HepG2 (cell line): ENCODE results near the gene B9D2. TPM values are rescaled to one million over a fixed set of nuclear protein-coding genes. Genes with fewer than 3 reads are reported as not detected.
A peak's percentile ranks its signal among the peaks of the same experiment; 100 is the strongest.

Experiments used
- CREB1 ChIP-seq, 2 experiments: fragments of 450-650 bp in 1 of 2; IDR thresholded peaks; 2 replicates each; pipeline ENCODE4 v1.6.1; 2016 to 2017; ENCODE audit warnings: control low read depth in 1 of 2, mild to moderate bottlenecking in 1 of 2, missing compliant biosample characterization in 1 of 2, missing genetic modification characterization in 1 of 2
- DMTF1 ChIP-seq: sonication (generic); formaldehyde crosslinking; IDR thresholded peaks from 2 replicates; pipeline ENCODE4 v1.4.0; 2020; ENCODE audit warnings: mild to moderate bottlenecking, missing genetic modification reagents
- E2F1 ChIP-seq: sonication (generic); formaldehyde crosslinking; IDR thresholded peaks from 2 replicates; pipeline ENCODE4 v1.5.0; 2020; ENCODE audit warnings: missing genetic modification reagents
- EZH2 ChIP-seq: conservative IDR thresholded peaks from 2 replicates; pipeline ENCODE4 v1.6.1; 2012; ENCODE audit warnings: mild to moderate bottlenecking, low read depth, low read length, moderate library complexity
- HOMEZ ChIP-seq: IDR thresholded peaks from 2 replicates; pipeline ENCODE4 v1.6.1; 2016; ENCODE audit warnings: low read depth
- NFKBIZ ChIP-seq: IDR thresholded peaks from 2 replicates; pipeline ENCODE4 v1.6.1; 2018; ENCODE audit warnings: missing genetic modification reagents, missing compliant biosample characterization
- SMARCE1 ChIP-seq: fragments of 450-650 bp; IDR thresholded peaks from 2 replicates; pipeline ENCODE4 v1.6.1; 2017; ENCODE audit warnings: borderline replicate concordance
- SMC3 ChIP-seq: IDR thresholded peaks from 2 replicates; pipeline ENCODE4 v1.6.1; 2011; ENCODE audit warnings: low read length, improper control_type of control experiment
- ZBTB43 ChIP-seq: sonication (generic); formaldehyde crosslinking; conservative IDR thresholded peaks from 2 replicates; pipeline ENCODE4 v1.4.0; 2020; ENCODE audit warnings: missing genetic modification reagents
- ZNF281 ChIP-seq: sonication (generic); formaldehyde crosslinking; IDR thresholded peaks from 2 replicates; pipeline ENCODE4 v1.4.0; 2020; ENCODE audit warnings: missing genetic modification reagents, borderline replicate concordance
- ZNF503 ChIP-seq: sonication (generic); formaldehyde crosslinking; IDR thresholded peaks from 2 replicates; pipeline ENCODE4 v1.4.0; 2020; ENCODE audit warnings: missing genetic modification reagents
- ZNF597 ChIP-seq: sonication (generic); formaldehyde crosslinking; IDR thresholded peaks from 2 replicates; pipeline ENCODE4 v1.5.0; 2020; ENCODE audit warnings: missing genetic modification reagents
- ZNF629 ChIP-seq: sonication (generic); formaldehyde crosslinking; conservative IDR thresholded peaks from 2 replicates; pipeline ENCODE4 v1.5.0; 2020; ENCODE audit warnings: missing genetic modification reagents
- ZNF678 ChIP-seq: sonication (generic); formaldehyde crosslinking; IDR thresholded peaks from 2 replicates; pipeline ENCODE4 v1.4.0; 2020; ENCODE audit warnings: mild to moderate bottlenecking, missing genetic modification reagents
- ZNF780A ChIP-seq: sonication (generic); formaldehyde crosslinking; IDR thresholded peaks from 2 replicates; pipeline ENCODE4 v1.8.0; 2022; ENCODE audit warnings: mild to moderate bottlenecking, missing genetic modification reagents, moderate library complexity
- ZSCAN22 ChIP-seq: sonication (generic); formaldehyde crosslinking; IDR thresholded peaks from 2 replicates; pipeline ENCODE4 v1.4.0; 2020; ENCODE audit warnings: mild to moderate bottlenecking, missing genetic modification reagents
- polyA plus RNA-seq, 8 experiments: library from polyadenylated mRNA; depleted of rRNA in 3 of 8; stranded (reverse) in 7 of 8; unstranded in 1 of 8; fragments of >200 nt; fragmentation: Illumina TruSeq in 4 of 8; extraction: Trizol in 4 of 8; gene quantifications; 2 replicates each; pipeline versions ENCODE4 v1.2.1 to v1.2.3, GENCODE V29; 2011 to 2016; ENCODE audit warnings: low read depth in 4 of 8, missing spikeins in 1 of 8, mixed read lengths in 1 of 8; ENCODE audit not compliant: insufficient read depth in 1 of 8
- total RNA-seq, 5 experiments: library from RNA; depleted of rRNA; stranded (reverse); fragments of >200 nt; fragmentation: Illumina TruSeq; extraction: Trizol; gene quantifications; 2 replicates each; pipeline ENCODE4 v1.2.3, GENCODE V29; 2016; ENCODE audit warnings: low read depth in 1 of 5

B9D2 gene
- total and polyA plus RNA-seq, 2 of the 13 experiments (the other 11 are each of a cell fraction or from before 2014, with no cell fraction given): 3.1 to 4.4 TPM

- TF ChIP-seq ZNF503 (no peak), ZNF597 (CRISPR knock-in tag) (no peak), NFKBIZ (CRISPR knock-in tag) (no peak), ZNF678 (no peak), ZNF629 (CRISPR knock-in tag) (no peak), ZSCAN22 (CRISPR knock-in tag) (no peak), ZNF780A (no peak), DMTF1 (no peak), HOMEZ (no peak), SMARCE1 (no peak), E2F1 (CRISPR knock-in tag) (no peak), ZBTB43 (CRISPR knock-in tag) (no peak), CREB1 (IDR thresholded peaks at IDR 0.05) (peak; percentile 84), CREB1 (CRISPR knock-in tag; IDR thresholded peaks at IDR 0.05) (peak; percentile 87), SMC3 (no peak), EZH2 (no peak), ZNF281 (CRISPR knock-in tag) (peak; percentile 10; the same call in 1 of the 2 replicates)
These were observed at the start of gene B9D2 (continued) for GRCh38 chr19:41363753-41364523.
